Measurements from ENCODE around the gene COBL. TPM values are rescaled to one million over a fixed set of nuclear protein-coding genes. Genes with fewer than 3 reads are reported as not detected.

COBL gene
- polyA plus RNA-seq, 1 donor: 30.5 TPM

DNA sequence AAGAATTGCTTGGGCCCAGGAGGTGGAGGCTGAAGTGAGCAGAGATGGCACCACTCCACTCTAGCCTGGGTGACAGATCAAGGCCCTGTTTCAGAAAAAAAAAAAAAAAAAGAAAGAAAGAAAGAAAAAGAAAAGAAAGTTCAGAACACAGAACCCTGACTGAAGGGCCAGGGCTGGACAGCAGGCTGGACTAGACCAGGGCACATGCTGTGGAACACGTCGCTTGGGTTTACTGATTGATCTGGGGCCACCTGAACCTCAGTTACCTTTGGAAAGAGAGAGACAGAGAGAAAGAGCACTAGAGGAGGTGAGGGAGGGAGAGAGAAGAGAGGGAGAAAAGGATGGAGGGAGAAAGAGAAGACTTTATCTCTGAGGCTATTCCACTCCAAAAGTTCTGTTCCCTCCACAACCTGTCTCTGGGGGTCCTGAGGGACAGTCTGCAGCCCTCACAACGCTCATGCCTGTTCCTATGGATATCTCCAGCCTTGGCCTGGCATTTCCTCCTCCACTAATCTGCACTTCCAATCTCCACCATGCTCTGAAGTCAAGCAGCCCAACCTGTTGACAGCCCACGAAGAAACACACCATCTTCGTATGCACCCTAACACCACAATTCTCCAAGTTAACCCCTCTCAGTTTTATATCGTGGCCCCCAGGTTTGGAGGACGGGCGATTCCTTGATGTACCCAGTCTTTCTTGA is 81.8 kb downstream of the COBL start:
- 100% methylated on average over 2 of the region's 8 CpGs for WGBS (ENCODE audit: insufficient coverage, low lambda C conversion rate)
- Histone ChIP-seq H3K9me3 (ENCODE audit: control insufficient read depth, low read depth, low read length) (no peaks in the 10 kb centered on the region), H3K4me1 (ENCODE audit: control insufficient read depth, insufficient read depth, low read length) (no peaks in the 10 kb centered on the region), H3K27ac (ENCODE audit: low read length) (no peak overlapping the region), H3K27me3 (ENCODE audit: control insufficient read depth, insufficient read depth, low read length) (no peaks in the 10 kb centered on the region), H3K36me3 (ENCODE audit: control insufficient read depth, insufficient read depth, low read length) (peaks cover 2% of the 10 kb centered on the region), H3K4me3 (ENCODE audit: low read length) (no peak overlapping the region)
- no peak for DNase-seq

DNA sequence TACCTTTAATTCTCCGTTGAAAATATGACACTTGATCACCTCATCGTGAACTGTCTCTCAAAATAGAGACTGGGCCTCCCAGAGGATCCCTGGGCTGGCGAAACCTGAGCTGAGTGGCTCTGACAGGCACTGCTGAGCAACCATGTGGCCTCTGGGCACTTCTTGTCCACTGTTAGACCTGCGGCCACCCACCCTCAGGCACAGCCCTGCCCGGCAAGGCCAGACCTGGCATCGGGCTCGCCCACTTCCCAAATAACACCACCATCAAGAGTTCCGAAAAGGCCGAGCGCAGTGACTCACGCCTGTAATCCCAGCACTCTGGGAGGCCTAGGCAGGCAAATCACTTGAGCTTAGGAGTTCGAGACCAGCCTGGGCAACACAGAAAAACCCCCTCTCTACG is 82.5 kb downstream of the COBL start:
- Histone ChIP-seq H3K27me3 (ENCODE audit: control insufficient read depth, insufficient read depth, low read length) (no peaks in the 10 kb centered on the region), H3K4me3 (ENCODE audit: low read length) (no peak overlapping the region), H3K36me3 (ENCODE audit: control insufficient read depth, insufficient read depth, low read length) (peaks cover 2% of the 10 kb centered on the region), H3K9me3 (ENCODE audit: control insufficient read depth, low read depth, low read length) (no peaks in the 10 kb centered on the region), H3K27ac (ENCODE audit: low read length) (no peak overlapping the region), H3K4me1 (ENCODE audit: control insufficient read depth, insufficient read depth, low read length) (no peaks in the 10 kb centered on the region)
- DNase-seq: no peak
- no CpG with 5 or more reads among the region's 13 CpGs for WGBS (ENCODE audit: insufficient coverage, low lambda C conversion rate)

DNA sequence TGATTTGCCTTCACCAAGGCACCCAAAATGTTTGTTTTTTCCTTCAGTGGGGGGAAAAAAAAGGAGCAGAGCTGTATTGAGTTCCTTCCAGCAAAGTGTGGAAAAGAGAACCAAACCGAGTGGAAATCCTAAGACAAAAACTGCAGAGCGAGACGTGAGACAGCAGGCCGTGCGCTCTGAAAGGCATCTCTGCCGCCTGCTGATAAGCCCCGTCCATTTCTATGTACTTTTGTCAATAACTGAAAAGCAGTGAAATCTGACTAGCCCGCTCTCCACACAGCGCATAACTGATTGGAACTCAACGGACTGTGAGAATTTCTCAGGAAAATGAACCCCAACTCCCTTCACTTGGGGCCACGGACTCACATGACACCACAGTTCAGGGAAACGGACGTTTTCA is 83.2 kb downstream of the COBL start:
- peaks cover 2% of the 10 kb centered on the region for H3K36me3 ChIP-seq (ENCODE audit: control insufficient read depth, insufficient read depth, low read length)
- H3K4me3 ChIP-seq (ENCODE audit: low read length): no peak overlapping the region
- WGBS (ENCODE audit: insufficient coverage, low lambda C conversion rate): no CpG with 5 or more reads among the region's 13 CpGs
- no peaks in the 10 kb centered on the region for H3K27me3 ChIP-seq (ENCODE audit: control insufficient read depth, insufficient read depth, low read length)
- H3K27ac ChIP-seq (ENCODE audit: low read length): no peak overlapping the region
- no peaks in the 10 kb centered on the region for H3K9me3 ChIP-seq (ENCODE audit: control insufficient read depth, low read depth, low read length)
- DNase-seq: no peak
- no peaks in the 10 kb centered on the region for H3K4me1 ChIP-seq (ENCODE audit: control insufficient read depth, insufficient read depth, low read length)

DNA sequence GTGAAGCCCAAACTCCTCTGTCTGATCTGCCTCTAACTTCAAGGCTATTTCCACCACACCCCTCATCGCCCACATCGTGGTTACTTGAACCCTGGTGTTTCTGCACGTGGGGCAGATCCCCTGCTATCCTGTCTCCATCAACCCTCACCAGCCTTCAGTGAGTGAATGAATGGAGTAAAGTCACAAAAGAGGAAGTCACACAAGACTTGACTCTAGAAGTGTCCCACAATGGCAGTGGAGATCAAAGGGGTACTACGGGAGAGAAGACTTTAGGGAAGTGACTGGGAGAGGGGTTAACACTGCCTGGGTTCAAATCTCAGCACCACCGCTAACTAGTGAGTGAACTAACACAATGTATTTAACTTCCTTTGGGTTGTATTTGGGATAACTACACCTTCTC is 85.9 kb downstream of the COBL start:
- Histone ChIP-seq H3K9me3 (ENCODE audit: control insufficient read depth, low read depth, low read length) (no peaks in the 10 kb centered on the region), H3K27ac (ENCODE audit: low read length) (no peak overlapping the region), H3K4me1 (ENCODE audit: control insufficient read depth, insufficient read depth, low read length) (peaks cover 2% of the 10 kb centered on the region), H3K4me3 (ENCODE audit: low read length) (no peak overlapping the region), H3K36me3 (ENCODE audit: control insufficient read depth, insufficient read depth, low read length) (peaks cover 7% of the 10 kb centered on the region), H3K27me3 (ENCODE audit: control insufficient read depth, insufficient read depth, low read length) (no peaks in the 10 kb centered on the region)
- no CpG with 5 or more reads among the region's 5 CpGs for WGBS (ENCODE audit: insufficient coverage, low lambda C conversion rate)
- no peak for DNase-seq

DNA sequence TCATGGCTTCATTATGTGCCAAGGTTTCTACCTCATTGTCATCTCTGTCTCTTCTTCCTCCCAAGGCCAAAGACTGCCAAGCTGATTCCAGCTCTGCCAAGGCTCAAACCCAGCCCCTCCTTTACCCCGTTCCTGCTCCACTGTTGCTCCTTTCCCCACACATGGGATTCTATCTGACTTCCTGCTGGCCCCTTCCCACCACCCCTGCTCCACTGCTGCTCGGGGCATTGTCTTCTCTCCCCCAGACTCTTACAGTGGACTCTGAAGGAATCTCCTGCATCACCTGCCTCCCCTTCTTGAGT is 86.3 kb downstream of the COBL start:
- peaks cover 5% of the 10 kb centered on the region for H3K4me1 ChIP-seq (ENCODE audit: control insufficient read depth, insufficient read depth, low read length)
- DNase-seq: no peak
- H3K36me3 ChIP-seq (ENCODE audit: control insufficient read depth, insufficient read depth, low read length): peaks cover 7% of the 10 kb centered on the region
- no peak overlapping the region for H3K27ac ChIP-seq (ENCODE audit: low read length)
- H3K27me3 ChIP-seq (ENCODE audit: control insufficient read depth, insufficient read depth, low read length): no peaks in the 10 kb centered on the region
- no CpG with 5 or more reads among the region's 2 CpGs for WGBS (ENCODE audit: insufficient coverage, low lambda C conversion rate)
- no peak overlapping the region for H3K4me3 ChIP-seq (ENCODE audit: low read length)
- no peaks in the 10 kb centered on the region for H3K9me3 ChIP-seq (ENCODE audit: control insufficient read depth, low read depth, low read length)

DNA sequence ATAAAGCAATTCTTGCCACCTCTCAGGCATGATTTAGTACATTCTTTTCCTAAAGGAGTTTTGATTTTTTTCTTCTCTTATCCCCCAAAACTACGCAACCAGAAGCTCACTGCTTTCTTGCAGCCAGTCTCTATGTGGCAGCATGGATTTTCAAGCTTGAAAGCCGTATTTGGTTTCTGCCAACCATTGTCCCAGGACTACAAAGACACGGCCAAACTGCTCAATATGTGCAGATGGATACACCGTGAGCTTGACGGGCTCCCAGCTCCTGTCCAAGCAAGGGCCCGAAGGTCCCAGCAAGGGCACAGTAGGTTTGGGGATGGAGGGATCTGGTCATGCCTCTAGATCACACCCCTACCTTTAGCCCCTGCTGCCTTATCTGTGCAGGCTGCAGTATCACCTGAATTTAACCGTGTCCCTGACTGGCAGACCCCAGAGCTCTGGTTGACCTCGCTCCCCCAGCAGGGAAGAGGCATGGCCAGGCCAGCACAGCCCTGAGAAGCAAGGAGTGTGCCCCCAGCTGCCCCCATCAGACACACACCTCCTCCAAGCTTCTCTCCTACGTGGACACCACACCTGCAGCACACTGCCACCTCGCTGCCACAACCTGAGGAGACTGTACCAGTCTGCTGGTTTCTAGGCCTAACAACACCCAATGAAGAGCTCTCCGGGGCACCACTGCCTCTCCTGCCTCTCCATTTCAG is 86.8 kb downstream of the COBL start:
- no peak for DNase-seq
- Histone ChIP-seq H3K9me3 (ENCODE audit: control insufficient read depth, low read depth, low read length) (no peaks in the 10 kb centered on the region), H3K4me1 (ENCODE audit: control insufficient read depth, insufficient read depth, low read length) (peaks cover 8% of the 10 kb centered on the region), H3K36me3 (ENCODE audit: control insufficient read depth, insufficient read depth, low read length) (peaks cover 7% of the 10 kb centered on the region), H3K27me3 (ENCODE audit: control insufficient read depth, insufficient read depth, low read length) (no peaks in the 10 kb centered on the region), H3K4me3 (ENCODE audit: low read length) (no peak overlapping the region), H3K27ac (ENCODE audit: low read length) (no peak overlapping the region)
- WGBS (ENCODE audit: insufficient coverage, low lambda C conversion rate): 100% methylated on average over 1 of the region's 11 CpGs

DNA sequence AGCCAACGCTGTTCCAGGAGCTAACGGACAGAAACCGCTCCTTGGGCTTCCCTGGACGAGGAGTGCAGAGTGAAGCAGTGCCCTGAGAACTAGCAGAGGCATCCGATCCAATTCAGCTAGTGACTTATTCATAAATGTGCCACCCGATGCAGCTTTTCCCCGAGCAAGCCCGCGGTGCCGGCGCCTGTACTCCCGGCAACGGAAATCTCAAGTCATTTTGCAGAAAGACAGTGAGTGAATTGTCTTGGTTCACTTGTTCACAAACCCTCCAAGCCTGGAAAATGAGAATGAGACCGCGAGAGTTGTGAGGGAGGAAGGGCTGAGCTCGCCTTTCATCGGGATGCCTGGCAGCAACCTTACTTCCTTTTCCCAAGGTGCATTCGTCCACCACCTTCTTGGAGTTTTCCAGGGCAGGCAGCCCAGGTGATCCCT is 87.5 kb downstream of the COBL start:
- H3K4me3 ChIP-seq (ENCODE audit: low read length): no peak overlapping the region
- H3K27me3 ChIP-seq (ENCODE audit: control insufficient read depth, insufficient read depth, low read length): no peaks in the 10 kb centered on the region
- WGBS (ENCODE audit: insufficient coverage, low lambda C conversion rate): 92% methylated on average over 2 of the region's 18 CpGs
- H3K36me3 ChIP-seq (ENCODE audit: control insufficient read depth, insufficient read depth, low read length): peaks cover 7% of the 10 kb centered on the region
- H3K9me3 ChIP-seq (ENCODE audit: control insufficient read depth, low read depth, low read length): no peaks in the 10 kb centered on the region
- H3K27ac ChIP-seq (ENCODE audit: low read length): no peak overlapping the region
- no peak for DNase-seq
- H3K4me1 ChIP-seq (ENCODE audit: control insufficient read depth, insufficient read depth, low read length): peaks cover 8% of the 10 kb centered on the region

DNA sequence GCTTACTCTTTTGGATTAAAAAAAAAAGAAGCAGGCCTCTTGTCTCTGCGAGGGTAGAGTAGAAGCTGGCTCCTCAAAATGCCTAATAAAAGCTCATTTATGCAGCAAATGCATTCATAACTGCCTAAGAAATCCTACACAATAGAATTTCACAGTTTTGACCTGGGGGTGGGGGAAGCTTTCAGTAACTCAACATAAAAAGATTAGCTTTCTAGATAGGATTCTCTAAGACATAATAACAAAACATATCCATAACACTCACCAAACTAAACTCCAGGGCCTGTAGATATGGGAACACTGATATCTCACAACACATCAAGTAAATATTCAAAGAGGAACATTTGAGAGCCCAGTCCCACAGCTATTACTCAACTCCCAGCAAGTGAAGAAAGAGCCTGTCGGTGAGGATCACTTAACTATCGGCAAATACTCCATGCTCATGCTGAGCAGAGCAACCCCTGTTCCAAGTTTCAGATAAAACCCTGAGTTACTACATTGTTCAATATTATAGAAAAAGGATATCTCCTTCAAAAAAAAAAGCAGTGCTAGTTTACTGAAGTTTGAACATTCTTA is 88.1 kb downstream of the COBL start:
- Histone ChIP-seq H3K27me3 (ENCODE audit: control insufficient read depth, insufficient read depth, low read length) (no peaks in the 10 kb centered on the region), H3K27ac (ENCODE audit: low read length) (no peak overlapping the region), H3K4me1 (ENCODE audit: control insufficient read depth, insufficient read depth, low read length) (peaks cover 8% of the 10 kb centered on the region), H3K9me3 (ENCODE audit: control insufficient read depth, low read depth, low read length) (no peaks in the 10 kb centered on the region), H3K36me3 (ENCODE audit: control insufficient read depth, insufficient read depth, low read length) (peaks cover 7% of the 10 kb centered on the region), H3K4me3 (ENCODE audit: low read length) (no peak overlapping the region)
- no peak for DNase-seq
- WGBS (ENCODE audit: insufficient coverage, low lambda C conversion rate): 67% methylated on average over 1 of the region's 3 CpGs

DNA sequence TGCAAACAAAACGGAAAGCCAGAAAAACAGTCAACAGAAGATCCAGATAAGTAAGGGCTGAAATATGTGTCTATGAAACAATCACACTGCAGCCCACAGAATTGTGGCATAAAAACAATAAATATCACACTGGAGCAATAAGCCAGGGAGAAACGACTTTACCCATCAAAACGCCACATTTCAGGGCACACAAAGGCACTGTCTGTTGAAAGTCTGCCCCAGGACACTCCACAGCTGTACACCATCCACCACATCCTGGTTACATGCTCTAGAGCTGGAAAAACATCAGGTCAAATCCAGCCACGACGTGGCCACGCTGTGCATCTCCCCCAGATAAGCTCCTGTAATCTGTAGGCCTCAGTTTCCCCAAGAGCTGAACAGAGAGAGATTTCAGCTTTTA is 88.7 kb downstream of the COBL start:
- no peak overlapping the region for H3K4me3 ChIP-seq (ENCODE audit: low read length)
- H3K4me1 ChIP-seq (ENCODE audit: control insufficient read depth, insufficient read depth, low read length): peaks cover 8% of the 10 kb centered on the region
- H3K27me3 ChIP-seq (ENCODE audit: control insufficient read depth, insufficient read depth, low read length): no peaks in the 10 kb centered on the region
- 57% methylated on average over 1 of the region's 6 CpGs for WGBS (ENCODE audit: insufficient coverage, low lambda C conversion rate)
- DNase-seq: no peak
- no peaks in the 10 kb centered on the region for H3K9me3 ChIP-seq (ENCODE audit: control insufficient read depth, low read depth, low read length)
- H3K27ac ChIP-seq (ENCODE audit: low read length): no peak overlapping the region
- H3K36me3 ChIP-seq (ENCODE audit: control insufficient read depth, insufficient read depth, low read length): peaks cover 7% of the 10 kb centered on the region

DNA sequence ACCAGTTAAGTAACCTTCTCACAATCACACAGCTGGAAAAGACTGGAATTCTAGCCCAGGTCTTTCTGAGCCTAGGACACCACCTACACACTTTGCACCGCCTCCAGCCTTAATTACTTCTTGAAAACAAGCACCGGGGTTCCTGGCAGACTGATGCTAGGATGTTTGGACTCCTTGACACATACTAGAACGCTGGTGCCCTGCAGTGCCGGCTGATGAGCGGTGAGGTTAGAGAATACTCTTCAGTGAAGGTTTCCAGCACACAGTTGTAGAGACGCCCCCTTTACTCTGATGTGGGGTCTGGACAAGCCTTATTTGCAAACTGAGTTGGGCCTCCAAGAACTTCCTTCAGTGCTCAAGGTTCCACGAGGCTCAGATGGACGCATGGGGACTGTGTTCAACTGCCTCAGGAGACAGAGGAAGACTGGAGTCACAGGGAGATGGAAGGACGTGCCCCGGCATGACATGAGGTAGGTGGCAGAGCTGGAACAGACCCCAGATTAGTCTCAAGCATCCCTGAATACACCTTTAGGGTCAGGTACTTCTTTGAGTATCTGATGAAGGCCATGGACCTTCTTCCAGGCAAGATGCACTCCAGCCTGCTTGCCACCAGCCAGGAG is 89.6 kb downstream of the COBL start:
- DNase-seq: no peak
- no peak overlapping the region for H3K27ac ChIP-seq (ENCODE audit: low read length)
- H3K27me3 ChIP-seq (ENCODE audit: control insufficient read depth, insufficient read depth, low read length): no peaks in the 10 kb centered on the region
- WGBS (ENCODE audit: insufficient coverage, low lambda C conversion rate): no CpG with 5 or more reads among the region's 10 CpGs
- peaks cover 7% of the 10 kb centered on the region for H3K36me3 ChIP-seq (ENCODE audit: control insufficient read depth, insufficient read depth, low read length)
- no peak overlapping the region for H3K4me3 ChIP-seq (ENCODE audit: low read length)
- no peaks in the 10 kb centered on the region for H3K9me3 ChIP-seq (ENCODE audit: control insufficient read depth, low read depth, low read length)
- peaks cover 8% of the 10 kb centered on the region for H3K4me1 ChIP-seq (ENCODE audit: control insufficient read depth, insufficient read depth, low read length)

All from large intestine (tissue), 3 donors.